ENCODE results near the gene GRID2.

GRID2 gene

GRCh38 chr4:93633721-93634120, 1330.0 kb downstream of the GRID2 start:
- DNase-seq (ENCODE audit: insufficient read length, low spot score) = no peak
- no peak for TF ChIP-seq POLR2A (IDR thresholded peaks at IDR 0.05; ENCODE audit: low read depth, low read length)
- no peak for TF ChIP-seq POLR2AphosphoS5 (IDR thresholded peaks at IDR 0.05; ENCODE audit: low read depth, low read length)
- TF ChIP-seq SPI1 (IDR thresholded peaks at IDR 0.05; ENCODE audit: low read depth, low read length) = no peak
- no peak for TF ChIP-seq PAX5 (IDR thresholded peaks at IDR 0.05; ENCODE audit: insufficient read depth, low read length, severe bottlenecking)
- TF ChIP-seq TAF1 (IDR thresholded peaks at IDR 0.05; ENCODE audit: low read depth, low read length) = no peak
- no peak for TF ChIP-seq POU2F2 (IDR thresholded peaks at IDR 0.05; ENCODE audit: low read depth, low read length)
- FAIRE-seq = no peak

GRCh38 chr4:93635943-93636342, 1332.2 kb downstream of the GRID2 start:
- no peak for TF ChIP-seq POLR2A (IDR thresholded peaks at IDR 0.05; ENCODE audit: low read depth, low read length)
- TF ChIP-seq TAF1 (IDR thresholded peaks at IDR 0.05; ENCODE audit: low read depth, low read length) = no peak
- no peak for DNase-seq (ENCODE audit: insufficient read length, low spot score)
- no peak for FAIRE-seq

GRCh38 chr4:93645120-93645519, 1341.4 kb downstream of the GRID2 start:
- FAIRE-seq (no peak), DNase-seq (ENCODE audit: insufficient read length, low spot score) (no peak)
- no peak for TF ChIP-seq POLR2A (IDR thresholded peaks at IDR 0.05; ENCODE audit: low read depth, low read length)
- no peak for TF ChIP-seq POLR2AphosphoS5 (IDR thresholded peaks at IDR 0.05; ENCODE audit: low read depth, low read length)
- TF ChIP-seq PAX5 (IDR thresholded peaks at IDR 0.05; ENCODE audit: insufficient read depth, low read length, severe bottlenecking) = no peak
- no peak for TF ChIP-seq TAF1 (IDR thresholded peaks at IDR 0.05; ENCODE audit: low read depth, low read length)
- no peak for TF ChIP-seq POU2F2 (IDR thresholded peaks at IDR 0.05; ENCODE audit: low read depth, low read length)
- no peak for TF ChIP-seq SPI1 (IDR thresholded peaks at IDR 0.05; ENCODE audit: low read depth, low read length)

- no peak for DNase-seq (ENCODE audit: insufficient read length, low spot score)
- TF ChIP-seq SPI1 (IDR thresholded peaks at IDR 0.05; ENCODE audit: low read depth, low read length) (no peak), POLR2A (IDR thresholded peaks at IDR 0.05; ENCODE audit: low read depth, low read length) (no peak), POU2F2 (IDR thresholded peaks at IDR 0.05; ENCODE audit: low read depth, low read length) (no peak), POLR2AphosphoS5 (IDR thresholded peaks at IDR 0.05; ENCODE audit: low read depth, low read length) (no peak), TAF1 (IDR thresholded peaks at IDR 0.05; ENCODE audit: low read depth, low read length) (no peak), PAX5 (IDR thresholded peaks at IDR 0.05; ENCODE audit: insufficient read depth, low read length, severe bottlenecking) (no peak)
Observed at GRCh38 chr4:93646233-93646930, 1342.6 kb downstream of the GRID2 start.

GRCh38 chr4:93648258-93648657, 1344.5 kb downstream of the GRID2 start:
- peak; percentile 52; the same call in 1 of the 2 replicates for TF ChIP-seq SPI1 (IDR thresholded peaks at IDR 0.05; ENCODE audit: low read depth, low read length)
- no peak for TF ChIP-seq PAX5 (IDR thresholded peaks at IDR 0.05; ENCODE audit: insufficient read depth, low read length, severe bottlenecking)
- DNase-seq (ENCODE audit: insufficient read length, low spot score) (no peak), FAIRE-seq (no peak)

More at GRCh38 chr4:93646233-93646930, 1342.6 kb downstream of the GRID2 start:
- FAIRE-seq = no peak

- FAIRE-seq (no peak), DNase-seq (ENCODE audit: insufficient read length, low spot score) (no peak)
- TF ChIP-seq POLR2AphosphoS5 (IDR thresholded peaks at IDR 0.05; ENCODE audit: low read depth, low read length) (no peak), POU2F2 (IDR thresholded peaks at IDR 0.05; ENCODE audit: low read depth, low read length) (no peak), TAF1 (IDR thresholded peaks at IDR 0.05; ENCODE audit: low read depth, low read length) (no peak), PAX5 (IDR thresholded peaks at IDR 0.05; ENCODE audit: insufficient read depth, low read length, severe bottlenecking) (no peak), POLR2A (IDR thresholded peaks at IDR 0.05; ENCODE audit: low read depth, low read length) (no peak), SPI1 (IDR thresholded peaks at IDR 0.05; ENCODE audit: low read depth, low read length) (no peak)
Observed at GRCh38 chr4:93649828-93650227, 1346.1 kb downstream of the GRID2 start.

- no peak for TF ChIP-seq POU2F2 (IDR thresholded peaks at IDR 0.05; ENCODE audit: low read depth, low read length)
- no peak for TF ChIP-seq PAX5 (IDR thresholded peaks at IDR 0.05; ENCODE audit: insufficient read depth, low read length, severe bottlenecking)
- TF ChIP-seq TAF1 (IDR thresholded peaks at IDR 0.05; ENCODE audit: low read depth, low read length) = no peak
- no peak for TF ChIP-seq SPI1 (IDR thresholded peaks at IDR 0.05; ENCODE audit: low read depth, low read length)
- TF ChIP-seq POLR2AphosphoS5 (IDR thresholded peaks at IDR 0.05; ENCODE audit: low read depth, low read length) = no peak
- TF ChIP-seq POLR2A (IDR thresholded peaks at IDR 0.05; ENCODE audit: low read depth, low read length) = no peak
- no peak for DNase-seq (ENCODE audit: insufficient read length, low spot score)
- FAIRE-seq = no peak
Observed at GRCh38 chr4:93654211-93654610, 1350.4 kb downstream of the GRID2 start.

GRCh38 chr4:93657527-93657926, 1353.8 kb downstream of the GRID2 start:
- FAIRE-seq (no peak), DNase-seq (ENCODE audit: insufficient read length, low spot score) (no peak)
- TF ChIP-seq TAF1 (IDR thresholded peaks at IDR 0.05; ENCODE audit: low read depth, low read length) (no peak), POLR2AphosphoS5 (IDR thresholded peaks at IDR 0.05; ENCODE audit: low read depth, low read length) (no peak), POLR2A (IDR thresholded peaks at IDR 0.05; ENCODE audit: low read depth, low read length) (no peak), POU2F2 (IDR thresholded peaks at IDR 0.05; ENCODE audit: low read depth, low read length) (no peak), SPI1 (IDR thresholded peaks at IDR 0.05; ENCODE audit: low read depth, low read length) (no peak), PAX5 (IDR thresholded peaks at IDR 0.05; ENCODE audit: insufficient read depth, low read length, severe bottlenecking) (no peak)

- no peak for DNase-seq (ENCODE audit: insufficient read length, low spot score)
- no peak for FAIRE-seq
- TF ChIP-seq SPI1 (IDR thresholded peaks at IDR 0.05; ENCODE audit: low read depth, low read length) = no peak
- no peak for TF ChIP-seq POLR2A (IDR thresholded peaks at IDR 0.05; ENCODE audit: low read depth, low read length)
- no peak for TF ChIP-seq POU2F2 (IDR thresholded peaks at IDR 0.05; ENCODE audit: low read depth, low read length)
- TF ChIP-seq PAX5 (IDR thresholded peaks at IDR 0.05; ENCODE audit: insufficient read depth, low read length, severe bottlenecking) = no peak
- no peak for TF ChIP-seq POLR2AphosphoS5 (IDR thresholded peaks at IDR 0.05; ENCODE audit: low read depth, low read length)
- no peak for TF ChIP-seq TAF1 (IDR thresholded peaks at IDR 0.05; ENCODE audit: low read depth, low read length)
Observed at GRCh38 chr4:93658443-93658842, 1354.7 kb downstream of the GRID2 start.

- FAIRE-seq = no peak
- TF ChIP-seq POLR2A (IDR thresholded peaks at IDR 0.05; ENCODE audit: low read depth, low read length) = no peak
- TF ChIP-seq SPI1 (IDR thresholded peaks at IDR 0.05; ENCODE audit: low read depth, low read length) = no peak
- TF ChIP-seq POU2F2 (IDR thresholded peaks at IDR 0.05; ENCODE audit: low read depth, low read length) = no peak
- no peak for TF ChIP-seq POLR2AphosphoS5 (IDR thresholded peaks at IDR 0.05; ENCODE audit: low read depth, low read length)
- TF ChIP-seq PAX5 (IDR thresholded peaks at IDR 0.05; ENCODE audit: insufficient read depth, low read length, severe bottlenecking) = no peak
- TF ChIP-seq TAF1 (IDR thresholded peaks at IDR 0.05; ENCODE audit: low read depth, low read length) = no peak
- no peak for DNase-seq (ENCODE audit: insufficient read length, low spot score)
Observed at GRCh38 chr4:93659629-93660028, 1355.9 kb downstream of the GRID2 start.

Measured in GM12891 (cell line).